ENCODE results near the gene TMEM42.

TMEM42 gene

GRCh38 chr3:44910693-44911092 lies 49.0 kb downstream of the TMEM42 start:
- no peak for DNase-seq (ENCODE audit: low read depth)

DNA sequence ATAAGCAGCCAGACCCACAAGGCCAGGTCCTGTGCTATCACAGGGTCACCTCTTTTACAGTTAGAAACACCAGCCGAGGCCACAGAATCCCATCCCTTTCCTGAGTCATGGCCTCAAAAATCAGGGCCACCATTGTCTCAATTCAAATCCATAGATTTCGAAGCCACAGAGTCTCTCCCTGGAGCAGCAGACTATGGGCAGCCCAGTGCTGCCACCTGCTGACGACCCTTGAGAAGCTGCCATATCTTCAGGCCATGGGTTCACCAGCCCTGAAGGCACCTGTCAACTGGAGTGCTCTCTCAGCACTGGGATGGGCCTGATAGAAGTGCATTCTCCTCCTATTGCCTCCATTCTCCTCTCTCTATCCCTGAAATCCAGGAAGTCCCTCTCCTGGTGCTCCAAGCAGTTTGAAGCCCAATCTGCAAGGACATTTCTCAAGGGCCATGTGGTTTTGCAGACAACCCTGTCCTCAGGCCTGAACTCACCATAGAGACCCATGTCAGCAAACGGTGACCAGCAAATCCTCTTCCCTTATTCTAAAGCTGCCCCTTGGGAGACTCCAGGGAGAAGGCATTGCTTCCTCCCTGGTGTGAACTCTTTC lies 52.3 kb downstream of the TMEM42 start:
- DNase-seq (ENCODE audit: low read depth) = peak; percentile 55

- no peak for DNase-seq (ENCODE audit: low read depth)
Measured at GRCh38 chr3:44914936-44915335, 53.2 kb downstream of the TMEM42 start.
